Heart left ventricle (tissue), 13 donors: ENCODE data around the gene ZNF492.

ENCODE experiments used
- CTCF ChIP-seq, 12 donors: fragments of 200-600 bp; sonication (generic) in 4 of 12; IDR thresholded peaks; one replicate each; pipeline versions ENCODE4 v1.5.0 to v1.8.0; 2018 to 2022; ENCODE audit warnings: antibody characterized with exemption in 12 of 12, mild to moderate bottlenecking in 5 of 12
- POLR2A ChIP-seq, 2 donors: fragments of 450-650 bp; IDR thresholded peaks; one replicate each; pipeline ENCODE4 v1.6.1; 2017; ENCODE audit warnings: antibody characterized with exemption in 2 of 2, mild to moderate bottlenecking in 2 of 2, moderate library complexity in 2 of 2
- donor health status: ischemic (EF 13 %, LVEDD 7.1; RV severe dilation, severe dysfunction).
- donor health status: DM: no; HTN: yes; CAD: no.
- donor health status: DM: no; HTN: no; CAD: no.
- donor health status: ischemic (EF 25% LVEDD 6.9; RV normal size, moderate dysfunction).
- donor health status: ischemic (EF 25% LVEDD 5.7; RV mildly dilated, moderate dysfunction).
- donor health status: ischemic (EF 35%, LVEDD 5.7; RV mildly dilated, moderate dysfunction).
- donor health status: nonischemic (EF 11% LVEDD 7.7; RV severe dilation, severe dysfunction).
- donor health status: DM: yes; HTN: yes; CAD: no.
- donor health status: PGD.
- donor health status: ischemic (EF 29% LVEDD 5.4; RV normal size, mild dysfunction).
- donor health status: nonischemic (EF 23%, LVEDD 6.1; RV moderate dilation, normal function).

DNA sequence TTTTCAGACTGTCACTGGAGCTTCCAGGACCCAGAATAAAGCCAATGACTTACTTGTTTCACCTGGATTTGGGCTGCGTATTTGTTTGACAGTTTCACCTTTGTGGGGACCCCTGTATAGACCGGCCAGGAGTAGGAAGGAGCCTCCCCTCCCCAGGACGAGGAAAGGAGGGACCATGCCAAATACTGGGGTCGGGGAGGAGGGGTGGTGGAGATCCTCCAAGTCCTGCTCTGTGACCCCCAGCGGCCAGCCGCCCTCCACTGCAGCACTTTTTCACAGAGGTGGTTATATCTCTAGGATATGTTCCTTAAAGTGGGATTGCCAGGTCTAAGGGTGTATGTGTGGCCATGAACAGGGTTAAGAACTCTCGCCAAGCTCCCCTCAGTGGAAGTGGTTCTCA lies 25.7 kb upstream of the ZNF492 start:
- TF ChIP-seq POLR2A (IDR thresholded peaks at IDR 0.05) (no peak), CTCF (IDR thresholded peaks at IDR 0.05) (no peak)
